GM21619 (cell line): ENCODE data around the gene PPP1R3A.

Experiments
- ATAC-seq: cut with Tn5 transposase; IDR thresholded peaks from one replicate; pipeline ENCODE4 v1.9.1; 2021; ENCODE audit not compliant: unreplicated experiment

Gene PPP1R3A

DNA sequence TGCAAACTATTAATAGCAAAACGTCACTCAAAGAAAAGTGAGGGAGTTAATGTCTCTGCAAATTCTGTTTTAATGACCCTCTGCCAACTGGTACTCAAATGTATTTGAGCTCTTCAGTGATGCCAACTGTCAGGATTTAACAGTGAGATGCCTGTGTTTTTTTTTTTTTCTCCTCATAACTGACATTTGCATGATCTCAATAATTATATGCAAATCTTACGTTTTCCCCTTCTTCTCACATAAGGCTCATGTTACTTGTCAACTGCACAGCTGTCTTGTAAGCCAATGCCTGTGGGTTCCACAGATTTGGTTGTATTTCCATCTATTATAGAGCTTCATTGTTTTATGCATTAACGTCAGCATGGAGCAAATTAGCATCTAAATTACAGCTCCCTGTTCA is 38.2 kb downstream of the PPP1R3A start:
- no peak for ATAC-seq

DNA sequence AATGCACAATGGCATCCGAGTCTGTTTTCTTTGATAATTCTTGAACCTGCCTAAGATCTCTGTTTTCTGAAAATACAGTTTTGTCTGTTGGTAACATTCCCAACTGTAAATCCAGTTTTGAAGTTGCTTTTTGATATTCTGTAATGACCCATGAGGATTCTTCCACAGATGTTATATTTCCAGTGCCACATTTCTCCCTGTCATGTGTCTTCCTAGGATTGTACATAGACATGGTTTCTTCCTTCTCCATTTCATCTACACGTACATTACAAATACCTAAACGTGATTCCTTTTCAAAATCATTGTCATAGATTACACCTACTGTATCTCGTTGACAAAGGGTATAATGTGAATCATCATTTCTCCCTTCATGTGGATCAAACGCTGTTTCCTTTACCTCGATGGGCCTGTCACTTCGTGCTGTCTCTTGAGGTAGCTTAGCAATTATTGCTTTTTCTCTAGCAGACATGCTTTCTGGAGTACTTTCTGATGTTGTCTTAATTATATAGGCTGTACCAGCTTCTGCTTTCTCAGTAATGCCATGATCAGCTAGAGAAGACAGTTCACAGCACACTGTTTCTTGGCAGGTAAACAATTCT is 40.3 kb downstream of the PPP1R3A start:
- ATAC-seq: no peak

DNA sequence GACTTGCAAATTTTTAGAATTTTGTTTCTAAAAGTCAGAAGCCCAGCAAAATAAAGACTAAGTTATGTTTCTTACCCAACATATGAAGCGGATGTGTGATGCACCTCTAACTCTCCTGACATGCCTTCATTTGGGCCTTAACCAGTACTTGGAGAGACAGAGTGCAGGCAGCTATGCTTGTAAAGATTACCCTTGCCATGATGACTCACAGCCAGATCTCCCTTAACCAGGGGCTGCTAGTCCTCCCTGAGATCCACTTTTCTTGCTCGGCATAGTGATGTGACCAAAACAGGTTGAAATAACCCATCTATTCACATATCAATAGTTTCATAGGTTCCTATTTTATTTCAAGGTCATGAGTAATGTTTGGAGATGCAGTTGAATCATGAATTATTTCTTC is 43.6 kb downstream of the PPP1R3A start:
- no peak for ATAC-seq

DNA sequence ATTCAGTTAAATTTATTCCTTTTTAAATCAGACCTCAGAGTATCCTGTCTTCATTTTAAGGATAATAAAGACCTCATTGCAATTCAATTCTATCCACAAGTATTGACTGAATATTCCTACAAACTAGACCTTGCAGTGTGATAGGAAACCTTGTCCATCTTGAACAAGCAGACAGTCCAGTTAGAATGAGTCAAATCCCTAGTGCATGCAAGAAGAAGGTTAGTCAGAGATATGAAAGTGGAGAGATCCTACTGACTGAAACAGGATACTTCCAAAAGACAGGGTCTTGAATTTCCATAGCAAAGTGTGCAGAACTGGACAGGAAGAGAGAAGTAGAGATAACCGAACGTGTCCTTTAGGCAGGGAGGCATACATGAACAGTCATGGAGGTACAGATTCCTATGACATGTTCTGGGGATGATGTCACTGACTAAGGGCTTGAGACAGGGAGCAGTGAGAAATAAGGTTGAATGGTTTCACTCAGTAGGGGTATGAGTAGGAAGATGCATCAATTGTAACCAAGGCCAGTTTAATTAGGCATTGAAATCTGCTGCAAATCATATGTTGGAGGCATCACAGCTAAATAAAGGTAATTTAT is 45.2 kb downstream of the PPP1R3A start:
- ATAC-seq: no peak

DNA sequence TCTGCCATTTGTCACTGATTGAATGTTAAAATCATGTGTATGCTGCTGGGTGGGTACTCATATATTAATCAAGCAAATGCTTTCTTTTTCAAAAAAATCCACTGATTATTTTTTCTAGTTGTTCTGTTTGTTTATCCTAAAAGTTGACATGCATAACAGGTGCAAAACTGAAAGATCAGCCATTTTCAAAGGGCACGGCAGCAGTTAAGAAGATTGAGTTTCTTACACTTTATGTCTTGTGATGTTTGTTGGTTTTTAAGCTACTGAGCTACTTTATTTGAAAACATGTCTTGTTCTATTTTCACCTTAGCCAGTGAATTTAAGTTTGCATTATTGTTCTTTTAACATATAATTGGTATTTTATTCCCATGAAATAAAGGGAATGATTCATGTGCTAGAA is 45.8 kb downstream of the PPP1R3A start:
- no peak for ATAC-seq

DNA sequence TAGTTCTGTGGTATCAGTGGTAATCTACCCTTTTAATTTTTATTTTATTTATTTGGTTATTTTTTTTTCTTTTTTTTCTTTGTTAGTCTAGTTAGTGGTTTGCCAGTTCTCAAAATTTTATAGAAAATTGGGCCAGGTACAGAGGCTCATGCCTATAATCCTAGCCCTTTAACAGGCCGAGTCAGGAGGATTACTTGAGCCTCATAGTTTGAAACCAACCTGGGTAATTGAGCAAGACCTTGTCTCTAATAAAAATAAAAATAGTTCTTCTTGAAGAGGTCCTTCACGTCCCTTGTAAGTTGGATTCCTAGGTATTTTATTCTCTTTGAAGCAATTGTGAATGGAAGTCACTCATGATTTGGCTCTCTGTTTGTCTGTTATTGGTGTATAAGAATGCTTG is 51.5 kb downstream of the PPP1R3A start:
- no peak for ATAC-seq

DNA sequence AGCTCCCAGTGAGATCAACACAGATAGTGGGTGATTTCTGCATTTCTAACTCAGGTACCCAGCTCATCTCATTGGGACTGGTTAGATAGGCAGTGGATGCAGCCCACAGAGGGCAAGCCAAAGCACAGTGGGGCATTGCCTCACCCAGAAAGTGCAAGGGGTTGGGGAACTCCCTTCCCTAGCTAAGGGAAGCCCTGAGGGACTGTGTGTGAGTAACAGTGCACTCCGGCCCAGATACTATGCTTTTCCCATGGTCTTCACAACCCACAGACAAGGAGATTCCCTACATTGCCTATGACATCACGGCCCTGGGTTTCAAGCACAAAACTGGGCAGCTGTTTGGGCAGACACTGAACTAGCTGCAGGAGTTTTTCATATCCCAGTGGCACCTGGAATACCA is 62.8 kb downstream of the PPP1R3A start:
- ATAC-seq: no peak

DNA sequence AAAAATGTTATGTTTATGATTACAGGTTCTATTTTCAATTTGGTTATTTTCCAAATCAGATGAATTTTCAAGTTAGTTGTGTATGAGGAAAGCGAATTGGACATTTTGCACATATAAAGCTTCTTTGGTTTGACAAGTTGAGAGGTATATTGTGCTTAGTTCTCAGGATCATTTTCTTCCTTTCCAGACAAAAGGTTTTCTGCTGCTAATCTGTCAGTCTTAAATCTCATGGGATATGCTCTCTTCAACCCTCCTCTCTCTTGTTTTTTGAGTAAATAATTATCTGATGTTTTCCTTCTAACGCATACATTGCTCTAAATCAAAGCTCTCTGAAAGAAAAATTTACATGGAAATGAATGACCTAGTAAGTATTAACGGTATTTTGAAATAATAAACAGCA is 77.9 kb downstream of the PPP1R3A start:
- no peak for ATAC-seq

DNA sequence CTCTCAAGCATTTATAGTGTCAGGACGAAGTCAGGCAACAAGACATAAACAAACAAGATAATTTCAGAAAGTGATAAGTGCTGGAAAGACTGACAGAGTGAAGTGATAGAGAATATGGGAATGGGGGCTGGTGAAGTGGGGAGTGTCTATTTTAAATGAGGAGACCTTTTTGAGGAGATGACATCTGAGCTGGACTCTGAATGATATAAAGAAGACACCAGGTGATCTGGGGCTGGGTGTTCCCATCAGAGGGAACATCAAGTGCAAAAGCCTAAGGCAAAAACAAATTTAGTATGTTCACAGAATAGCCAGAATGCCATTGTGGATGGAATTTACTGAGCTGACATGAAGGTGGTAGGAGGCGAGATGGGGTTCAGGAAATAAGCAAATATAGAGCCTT is 83.4 kb downstream of the PPP1R3A start:
- no peak for ATAC-seq

DNA sequence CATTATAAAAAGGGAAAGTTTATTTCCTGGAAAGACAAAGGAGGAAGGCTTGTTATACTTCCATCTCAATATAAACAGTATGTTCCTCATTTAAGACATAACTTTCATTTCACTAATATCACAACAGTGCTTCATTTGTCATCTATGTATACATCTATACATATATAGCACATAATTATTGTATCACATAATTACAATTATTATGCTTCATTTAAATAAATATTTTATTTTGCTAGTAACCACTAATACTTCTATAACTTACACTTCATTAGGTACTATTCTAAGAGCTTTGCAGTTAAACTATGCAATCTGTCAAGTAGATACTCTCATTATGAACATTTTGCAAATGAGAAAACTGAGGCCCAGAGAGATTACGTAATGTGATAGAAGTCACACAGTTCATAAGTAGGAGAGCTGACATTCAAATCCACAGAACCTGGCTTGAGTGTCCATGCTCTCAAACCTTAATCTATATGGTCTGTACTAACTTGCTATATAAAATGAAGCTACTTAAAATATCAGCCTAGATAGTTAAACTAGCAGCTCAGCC is 86.5 kb downstream of the PPP1R3A start:
- no peak for ATAC-seq

DNA sequence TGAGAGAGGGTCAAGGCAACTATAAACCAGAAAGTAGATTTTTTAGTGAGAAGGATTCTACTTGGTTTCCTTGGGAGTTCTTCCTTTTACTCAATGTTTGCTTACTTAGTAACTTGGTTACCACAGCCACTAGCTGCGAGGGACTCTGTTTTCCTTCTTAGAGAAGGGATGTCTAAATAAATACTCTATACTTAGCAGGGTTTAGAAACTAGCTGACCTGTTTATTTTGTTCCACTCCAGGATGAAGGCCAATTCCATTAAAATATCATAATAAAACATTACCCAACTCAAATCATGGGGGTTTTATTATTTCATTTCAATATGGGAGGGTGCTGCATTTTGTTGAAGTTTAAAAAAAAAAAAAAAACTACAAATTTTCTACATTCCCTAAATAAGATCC is 87.3 kb downstream of the PPP1R3A start:
- no peak for ATAC-seq

DNA sequence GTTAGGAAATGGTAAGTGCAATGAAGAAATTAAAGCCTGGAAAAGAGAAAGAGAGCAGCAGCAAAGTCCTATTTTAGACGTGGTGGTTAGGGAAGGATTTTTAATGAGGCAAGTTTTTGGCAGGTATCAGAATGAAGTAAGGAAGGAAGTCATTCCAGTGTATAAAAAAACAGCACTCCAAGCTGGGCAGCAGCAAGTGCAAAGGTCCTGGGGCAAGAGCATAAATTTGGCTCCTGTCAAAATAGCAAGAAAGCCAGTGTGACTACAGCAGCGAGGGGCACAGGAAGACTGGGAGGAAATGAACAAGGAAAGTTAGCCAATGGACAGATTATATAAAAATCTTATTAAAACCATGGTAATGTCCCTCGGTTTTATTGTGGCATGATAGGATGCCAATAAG is 90.2 kb downstream of the PPP1R3A start:
- ATAC-seq: no peak
